Fibroblast of peridontal ligament (primary cell): Measurements from ENCODE around the gene ZNF423.
"Not testable (repeated sequence)": the region's sequence is repeated elsewhere in the genome, so short reads cannot be mapped to it uniquely, and the experiment has no call there.

Source experiments
- DNase-seq: peaks from one replicate; pipeline ENCODE4 v3.0.0-alpha.2; 2010; ENCODE audit errors: extremely low read depth

Gene ZNF423

GRCh38 chr16:49697631-49698452 is 158.1 kb downstream of the ZNF423 start:
- DNase-seq: no peak

GRCh38 chr16:49696414-49697101 is 159.4 kb downstream of the ZNF423 start:
- no peak for DNase-seq

- no peak for DNase-seq
These were observed 160.0 kb downstream of the ZNF423 start for GRCh38 chr16:49695782-49696413.

- no peak for DNase-seq
These were observed 162.5 kb downstream of the ZNF423 start for GRCh38 chr16:49693445-49693844.

GRCh38 chr16:49690778-49691177 is 165.1 kb downstream of the ZNF423 start:
- DNase-seq: no peak

GRCh38 chr16:49688036-49688697 is 167.7 kb downstream of the ZNF423 start:
- DNase-seq: no peak

- DNase-seq: no peak
These were observed 168.4 kb downstream of the ZNF423 start for GRCh38 chr16:49687476-49688002.

GRCh38 chr16:49684696-49685095 is 171.2 kb downstream of the ZNF423 start:
- no peak for DNase-seq

- no peak for DNase-seq
These were observed 173.2 kb downstream of the ZNF423 start for GRCh38 chr16:49682577-49683165.

GRCh38 chr16:49681217-49681883 is 174.6 kb downstream of the ZNF423 start:
- DNase-seq: no peak

GRCh38 chr16:49679095-49679494 is 176.8 kb downstream of the ZNF423 start:
- DNase-seq: no peak

- DNase-seq: not testable (repeated sequence)
These were observed 178.3 kb downstream of the ZNF423 start for GRCh38 chr16:49677661-49678060.

GRCh38 chr16:49675413-49675812 is 180.5 kb downstream of the ZNF423 start:
- no peak for DNase-seq

GRCh38 chr16:49674990-49675389 is 180.9 kb downstream of the ZNF423 start:
- DNase-seq: no peak

- DNase-seq: no peak
These were observed 181.5 kb downstream of the ZNF423 start for GRCh38 chr16:49674351-49674851.

GRCh38 chr16:49673442-49673841 is 182.5 kb downstream of the ZNF423 start:
- DNase-seq: no peak

GRCh38 chr16:49672753-49673152 is 183.2 kb downstream of the ZNF423 start:
- no peak for DNase-seq

- DNase-seq: no peak
These were observed 184.6 kb downstream of the ZNF423 start for GRCh38 chr16:49671333-49671732.

- DNase-seq: no peak
These were observed 185.3 kb downstream of the ZNF423 start for GRCh38 chr16:49670627-49671026.

GRCh38 chr16:49665482-49666230 is 190.3 kb downstream of the ZNF423 start:
- no peak for DNase-seq
